Measurements from ENCODE around the gene RP2. TPM values are rescaled to one million over a fixed set of nuclear protein-coding genes. Genes with fewer than 3 reads are reported as not detected.

Gene RP2
- total and polyA plus RNA-seq, 4 donors, result 3.2 to 11.5 (median 7.3) TPM

DNA sequence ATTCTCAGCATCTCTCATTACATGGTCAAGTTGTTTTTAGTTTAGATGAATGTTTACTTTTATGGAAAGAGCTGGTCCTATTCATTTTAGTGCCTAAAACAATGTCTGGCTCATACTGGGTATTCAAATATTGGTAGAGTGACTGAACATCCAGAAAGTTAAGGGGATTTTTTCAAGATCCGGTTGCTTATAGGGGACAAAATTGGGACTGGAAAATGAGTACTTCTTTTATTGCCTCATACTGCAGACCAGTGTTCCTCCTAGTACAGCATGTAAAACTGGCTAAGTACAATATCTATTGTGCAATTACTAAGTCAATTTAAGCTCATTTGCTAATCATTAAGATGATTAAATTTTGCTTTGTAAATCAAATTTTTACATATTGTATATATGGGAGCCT lies 13.9 kb downstream of the RP2 start:
- no peak overlapping the region for H3K9ac ChIP-seq (ENCODE audit: low read depth in 1 of 2, low read length in 2 of 2)
- H3K27me3 ChIP-seq (ENCODE audit: control insufficient read depth in 4 of 4, insufficient read depth in 4 of 4, low read length in 3 of 4), result no peaks in the 10 kb centered on the region
- no peak overlapping the region for H3K4me3 ChIP-seq (ENCODE audit: low read depth in 1 of 3, low read length in 3 of 3)
- H3K9me3 ChIP-seq (ENCODE audit: control insufficient read depth in 4 of 4, low read length in 3 of 4), result no peaks in the 10 kb centered on the region
- WGBS, result 89% methylated on average over 1 of the region's 1 CpG
- no peak for DNase-seq (ENCODE audit: low spot score)
- H3K36me3 ChIP-seq (ENCODE audit: control insufficient read depth in 4 of 4, insufficient read depth in 3 of 4, low read depth in 1 of 4, low read length in 3 of 4), result no peaks in the 10 kb centered on the region
- no peak overlapping the region for H3K27ac ChIP-seq (ENCODE audit: low read depth in 1 of 2, low read length in 2 of 2)
- H3K4me1 ChIP-seq (ENCODE audit: control insufficient read depth in 4 of 4, insufficient read depth in 4 of 4, low read length in 3 of 4), result no peaks in the 10 kb centered on the region
- TF ChIP-seq EGR1 (IDR thresholded peaks at IDR 0.05; ENCODE audit: low read depth in 2 of 2), result no peak
- TF ChIP-seq, protein P1, sequence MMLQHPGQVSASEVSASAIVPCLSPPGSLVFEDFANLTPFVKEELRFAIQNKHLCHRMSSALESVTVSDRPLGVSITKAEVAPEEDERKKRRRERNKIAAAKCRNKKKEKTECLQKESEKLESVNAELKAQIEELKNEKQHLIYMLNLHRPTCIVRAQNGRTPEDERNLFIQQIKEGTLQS (IDR thresholded peaks at IDR 0.05), result no peak
- no peak for TF ChIP-seq NR2F2 (IDR thresholded peaks at IDR 0.05)
- TF ChIP-seq HNF4A (conservative IDR thresholded peaks at IDR 0.05), result no peak
- TF ChIP-seq, protein P2, sequence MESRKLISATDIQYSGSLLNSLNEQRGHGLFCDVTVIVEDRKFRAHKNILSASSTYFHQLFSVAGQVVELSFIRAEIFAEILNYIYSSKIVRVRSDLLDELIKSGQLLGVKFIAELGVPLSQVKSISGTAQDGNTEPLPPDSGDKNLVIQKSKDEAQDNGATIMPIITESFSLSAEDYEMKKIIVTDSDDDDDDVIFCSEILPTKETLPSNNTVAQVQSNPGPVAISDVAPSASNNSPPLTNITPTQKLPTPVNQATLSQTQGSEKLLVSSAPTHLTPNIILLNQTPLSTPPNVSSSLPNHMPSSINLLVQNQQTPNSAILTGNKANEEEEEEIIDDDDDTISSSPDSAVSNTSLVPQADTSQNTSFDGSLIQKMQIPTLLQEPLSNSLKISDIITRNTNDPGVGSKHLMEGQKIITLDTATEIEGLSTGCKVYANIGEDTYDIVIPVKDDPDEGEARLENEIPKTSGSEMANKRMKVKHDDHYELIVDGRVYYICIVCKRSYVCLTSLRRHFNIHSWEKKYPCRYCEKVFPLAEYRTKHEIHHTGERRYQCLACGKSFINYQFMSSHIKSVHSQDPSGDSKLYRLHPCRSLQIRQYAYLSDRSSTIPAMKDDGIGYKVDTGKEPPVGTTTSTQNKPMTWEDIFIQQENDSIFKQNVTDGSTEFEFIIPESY (IDR thresholded peaks at IDR 0.05), result no peak

DNA sequence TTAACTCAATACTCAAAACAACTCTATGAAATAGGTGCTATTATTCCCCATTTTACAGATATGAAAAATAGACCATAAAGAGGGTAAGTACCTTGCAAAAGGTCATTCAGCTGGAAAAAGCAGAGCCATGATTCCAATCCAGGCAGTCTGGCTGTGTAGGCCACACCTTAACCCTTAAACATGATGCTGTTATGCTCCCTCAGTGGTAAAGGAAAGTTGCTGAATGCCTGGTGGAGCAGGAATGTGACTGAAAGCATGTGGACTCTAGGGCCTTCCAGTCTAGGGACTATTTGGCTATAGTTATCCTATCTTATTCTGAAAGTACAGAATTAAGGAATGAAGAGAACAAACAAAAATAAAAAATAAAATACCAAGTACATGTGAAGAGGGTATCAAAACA lies 19.6 kb downstream of the RP2 start:
- H3K9me3 ChIP-seq (ENCODE audit: control insufficient read depth in 4 of 4, low read length in 3 of 4), result no peaks in the 10 kb centered on the region
- no peak overlapping the region for H3K4me3 ChIP-seq (ENCODE audit: low read depth in 1 of 3, low read length in 3 of 3)
- H3K4me1 ChIP-seq (ENCODE audit: control insufficient read depth in 4 of 4, insufficient read depth in 4 of 4, low read length in 3 of 4), result no peaks in the 10 kb centered on the region
- no peaks in the 10 kb centered on the region for H3K36me3 ChIP-seq (ENCODE audit: control insufficient read depth in 4 of 4, insufficient read depth in 3 of 4, low read depth in 1 of 4, low read length in 3 of 4)
- H3K27ac ChIP-seq (ENCODE audit: low read depth in 1 of 2, low read length in 2 of 2), result no peak overlapping the region
- no peak overlapping the region for H3K9ac ChIP-seq (ENCODE audit: low read depth in 1 of 2, low read length in 2 of 2)
- no peak for DNase-seq (ENCODE audit: low spot score)
- no peaks in the 10 kb centered on the region for H3K27me3 ChIP-seq (ENCODE audit: control insufficient read depth in 4 of 4, insufficient read depth in 4 of 4, low read length in 3 of 4)
- TF ChIP-seq SP1 (IDR thresholded peaks at IDR 0.05), result no peak
- TF ChIP-seq NR2F2 (IDR thresholded peaks at IDR 0.05), result no peak
- TF ChIP-seq, protein P3, sequence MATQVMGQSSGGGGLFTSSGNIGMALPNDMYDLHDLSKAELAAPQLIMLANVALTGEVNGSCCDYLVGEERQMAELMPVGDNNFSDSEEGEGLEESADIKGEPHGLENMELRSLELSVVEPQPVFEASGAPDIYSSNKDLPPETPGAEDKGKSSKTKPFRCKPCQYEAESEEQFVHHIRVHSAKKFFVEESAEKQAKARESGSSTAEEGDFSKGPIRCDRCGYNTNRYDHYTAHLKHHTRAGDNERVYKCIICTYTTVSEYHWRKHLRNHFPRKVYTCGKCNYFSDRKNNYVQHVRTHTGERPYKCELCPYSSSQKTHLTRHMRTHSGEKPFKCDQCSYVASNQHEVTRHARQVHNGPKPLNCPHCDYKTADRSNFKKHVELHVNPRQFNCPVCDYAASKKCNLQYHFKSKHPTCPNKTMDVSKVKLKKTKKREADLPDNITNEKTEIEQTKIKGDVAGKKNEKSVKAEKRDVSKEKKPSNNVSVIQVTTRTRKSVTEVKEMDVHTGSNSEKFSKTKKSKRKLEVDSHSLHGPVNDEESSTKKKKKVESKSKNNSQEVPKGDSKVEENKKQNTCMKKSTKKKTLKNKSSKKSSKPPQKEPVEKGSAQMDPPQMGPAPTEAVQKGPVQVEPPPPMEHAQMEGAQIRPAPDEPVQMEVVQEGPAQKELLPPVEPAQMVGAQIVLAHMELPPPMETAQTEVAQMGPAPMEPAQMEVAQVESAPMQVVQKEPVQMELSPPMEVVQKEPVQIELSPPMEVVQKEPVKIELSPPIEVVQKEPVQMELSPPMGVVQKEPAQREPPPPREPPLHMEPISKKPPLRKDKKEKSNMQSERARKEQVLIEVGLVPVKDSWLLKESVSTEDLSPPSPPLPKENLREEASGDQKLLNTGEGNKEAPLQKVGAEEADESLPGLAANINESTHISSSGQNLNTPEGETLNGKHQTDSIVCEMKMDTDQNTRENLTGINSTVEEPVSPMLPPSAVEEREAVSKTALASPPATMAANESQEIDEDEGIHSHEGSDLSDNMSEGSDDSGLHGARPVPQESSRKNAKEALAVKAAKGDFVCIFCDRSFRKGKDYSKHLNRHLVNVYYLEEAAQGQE (IDR thresholded peaks at IDR 0.05), result no peak
- TF ChIP-seq, protein P1 (IDR thresholded peaks at IDR 0.05), result no peak
- no peak for TF ChIP-seq TAF1 (conservative IDR thresholded peaks at IDR 0.05)
- TF ChIP-seq FOXA1 (IDR thresholded peaks at IDR 0.05), result no peak
- no peak for TF ChIP-seq EGR1 (IDR thresholded peaks at IDR 0.05; ENCODE audit: low read depth in 2 of 2)
- no peak for TF ChIP-seq YY1 (IDR thresholded peaks at IDR 0.05)
- TF ChIP-seq, protein P4, sequence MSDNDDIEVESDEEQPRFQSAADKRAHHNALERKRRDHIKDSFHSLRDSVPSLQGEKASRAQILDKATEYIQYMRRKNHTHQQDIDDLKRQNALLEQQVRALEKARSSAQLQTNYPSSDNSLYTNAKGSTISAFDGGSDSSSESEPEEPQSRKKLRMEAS (IDR thresholded peaks at IDR 0.05), result no peak
- TF ChIP-seq GABPA (IDR thresholded peaks at IDR 0.05 in 1 of 2, conservative IDR thresholded peaks at IDR 0.05 in 1 of 2), result no peak
- no peak for TF ChIP-seq HNF4G (IDR thresholded peaks at IDR 0.05)
- TF ChIP-seq, protein P2 (IDR thresholded peaks at IDR 0.05), result no peak
- TF ChIP-seq RXRA (IDR thresholded peaks at IDR 0.05), result no peak
- no peak for TF ChIP-seq JUND (IDR thresholded peaks at IDR 0.05)
- no peak for TF ChIP-seq HNF4A (conservative IDR thresholded peaks at IDR 0.05)
- no peak for TF ChIP-seq RAD21 (IDR thresholded peaks at IDR 0.05)
- no peak for TF ChIP-seq FOXA2 (IDR thresholded peaks at IDR 0.05)
- TF ChIP-seq, protein P5, sequence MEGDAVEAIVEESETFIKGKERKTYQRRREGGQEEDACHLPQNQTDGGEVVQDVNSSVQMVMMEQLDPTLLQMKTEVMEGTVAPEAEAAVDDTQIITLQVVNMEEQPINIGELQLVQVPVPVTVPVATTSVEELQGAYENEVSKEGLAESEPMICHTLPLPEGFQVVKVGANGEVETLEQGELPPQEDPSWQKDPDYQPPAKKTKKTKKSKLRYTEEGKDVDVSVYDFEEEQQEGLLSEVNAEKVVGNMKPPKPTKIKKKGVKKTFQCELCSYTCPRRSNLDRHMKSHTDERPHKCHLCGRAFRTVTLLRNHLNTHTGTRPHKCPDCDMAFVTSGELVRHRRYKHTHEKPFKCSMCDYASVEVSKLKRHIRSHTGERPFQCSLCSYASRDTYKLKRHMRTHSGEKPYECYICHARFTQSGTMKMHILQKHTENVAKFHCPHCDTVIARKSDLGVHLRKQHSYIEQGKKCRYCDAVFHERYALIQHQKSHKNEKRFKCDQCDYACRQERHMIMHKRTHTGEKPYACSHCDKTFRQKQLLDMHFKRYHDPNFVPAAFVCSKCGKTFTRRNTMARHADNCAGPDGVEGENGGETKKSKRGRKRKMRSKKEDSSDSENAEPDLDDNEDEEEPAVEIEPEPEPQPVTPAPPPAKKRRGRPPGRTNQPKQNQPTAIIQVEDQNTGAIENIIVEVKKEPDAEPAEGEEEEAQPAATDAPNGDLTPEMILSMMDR (IDR thresholded peaks at IDR 0.05; ENCODE audit: low read depth, low read length, missing input control), result no peak
